ENCODE measurements around the gene MORN4. TPM values are rescaled to one million over a fixed set of nuclear protein-coding genes. Genes with fewer than 3 reads are reported as not detected.
"Not testable (repeated sequence)": the region's sequence is repeated elsewhere in the genome, so short reads cannot be mapped to it uniquely, and the experiment has no call there.

MORN4 gene
- total RNA-seq, 1 experiment from 2014 or later = 14.5 TPM

DNA sequence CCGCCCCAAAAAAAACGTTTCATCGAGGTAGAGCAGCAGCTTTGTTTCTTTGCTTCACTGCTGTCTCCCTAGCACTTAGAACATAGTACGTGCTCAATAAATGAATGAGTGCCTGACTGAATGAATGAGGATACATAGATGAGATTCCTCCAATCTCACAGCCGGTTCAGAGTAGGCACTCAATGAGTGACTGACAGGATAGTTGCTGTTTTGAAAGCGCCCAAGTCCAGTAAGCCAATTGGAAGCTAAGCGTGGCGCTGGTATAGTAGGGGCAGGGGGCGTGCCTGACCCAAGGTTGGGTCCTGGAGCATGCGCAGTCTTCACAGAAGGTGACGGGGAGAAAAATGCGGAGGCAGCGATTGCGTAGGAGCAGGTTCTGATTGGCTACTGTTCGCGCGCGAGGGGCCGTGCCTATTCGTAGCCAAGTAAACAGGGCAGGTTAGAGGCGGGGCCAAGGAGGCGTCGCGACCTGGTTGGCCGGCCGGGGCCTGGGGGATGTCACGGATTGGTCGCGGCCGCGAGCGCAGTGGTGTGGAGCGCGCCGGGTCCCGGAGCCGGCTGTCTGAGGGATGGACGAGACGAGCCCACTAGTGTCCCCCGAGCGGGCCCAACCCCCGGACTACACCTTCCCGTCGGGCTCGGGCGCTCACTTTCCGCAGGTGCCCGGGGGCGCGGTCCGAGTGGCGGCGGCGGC, 7.0 kb upstream of the MORN4 start, which contains the start of gene PI4K2A:
TSS of gene PI4K2A (plus strand) at position 498 of the 694 bp plus-strand sequence. CDS start at position 570, 72 bp downstream.
- peak; percentile 99 for DNase-seq (ENCODE audit: unreplicated experiment)
- H3K27ac Mint-ChIP-seq (ENCODE audit: low read depth, unreplicated experiment) = peak within 1 kb of the TSS; percentile 10
- CTCF ChIA-PET = interaction anchor here (1.3 kb wide), 1 partner anchor 176 kb away, joined by 4 read pairs; no protein-coding TSS in a partner anchor
- no peaks in the 10 kb centered on the region for H3K27me3 Mint-ChIP-seq (ENCODE audit: insufficient read depth, unreplicated experiment)
- no peaks in the 10 kb centered on the region for H3K9me3 Mint-ChIP-seq (ENCODE audit: unreplicated experiment)
- TF ChIP-seq, protein P1, sequence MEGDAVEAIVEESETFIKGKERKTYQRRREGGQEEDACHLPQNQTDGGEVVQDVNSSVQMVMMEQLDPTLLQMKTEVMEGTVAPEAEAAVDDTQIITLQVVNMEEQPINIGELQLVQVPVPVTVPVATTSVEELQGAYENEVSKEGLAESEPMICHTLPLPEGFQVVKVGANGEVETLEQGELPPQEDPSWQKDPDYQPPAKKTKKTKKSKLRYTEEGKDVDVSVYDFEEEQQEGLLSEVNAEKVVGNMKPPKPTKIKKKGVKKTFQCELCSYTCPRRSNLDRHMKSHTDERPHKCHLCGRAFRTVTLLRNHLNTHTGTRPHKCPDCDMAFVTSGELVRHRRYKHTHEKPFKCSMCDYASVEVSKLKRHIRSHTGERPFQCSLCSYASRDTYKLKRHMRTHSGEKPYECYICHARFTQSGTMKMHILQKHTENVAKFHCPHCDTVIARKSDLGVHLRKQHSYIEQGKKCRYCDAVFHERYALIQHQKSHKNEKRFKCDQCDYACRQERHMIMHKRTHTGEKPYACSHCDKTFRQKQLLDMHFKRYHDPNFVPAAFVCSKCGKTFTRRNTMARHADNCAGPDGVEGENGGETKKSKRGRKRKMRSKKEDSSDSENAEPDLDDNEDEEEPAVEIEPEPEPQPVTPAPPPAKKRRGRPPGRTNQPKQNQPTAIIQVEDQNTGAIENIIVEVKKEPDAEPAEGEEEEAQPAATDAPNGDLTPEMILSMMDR (IDR thresholded peaks at IDR 0.05; ENCODE audit: unreplicated experiment) = no peak
- H3K4me1 Mint-ChIP-seq (ENCODE audit: insufficient read depth, unreplicated experiment) = peaks cover 15% of the 10 kb centered on the region
- H3K4me3 Mint-ChIP-seq (ENCODE audit: unreplicated experiment) = peak within 1 kb of the TSS; percentile 87
- POLR2A ChIA-PET = interaction anchor here (0.6 to 3.9 kb wide), 35 partner anchors 9 to 349 kb away, joined by 3 to 57 read pairs (median 4); partner anchors contain the start of genes ANKRD2, AVPI1, MARVELD1 and ZFYVE27
- BruUV-seq (replicated peaks) = no TSS peak
- intact Hi-C loops (cut with micrococcal nuclease) = loop anchor here (5.0 kb wide), 1 partner anchor 47 kb away; the partner anchor contains the start of gene AVPI1
- H3K36me3 Mint-ChIP-seq (ENCODE audit: insufficient read depth, unreplicated experiment) = peaks cover 15% of the 10 kb centered on the region

DNA sequence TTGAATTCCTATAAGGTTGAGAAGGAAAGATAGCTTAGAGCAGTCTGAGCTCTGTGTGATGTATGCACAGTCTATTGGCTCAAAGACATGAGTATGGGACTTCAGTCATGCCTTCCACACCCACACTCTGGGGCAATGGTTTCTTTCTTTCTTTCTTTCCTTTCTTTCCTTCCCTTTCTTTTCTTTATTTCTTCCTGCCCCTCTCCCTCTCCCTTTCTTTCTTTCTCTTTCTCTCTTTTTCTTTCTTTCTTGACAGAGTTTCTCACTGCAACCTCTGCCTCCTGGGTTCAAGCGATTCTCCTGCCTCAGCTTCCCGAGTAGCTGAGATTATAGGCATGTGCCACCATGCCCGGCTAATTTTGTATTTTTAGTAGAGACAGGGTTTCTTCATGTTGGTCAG, 5.8 kb upstream of the MORN4 start:
- POLR2A ChIA-PET = interaction anchor here (0.7 to 2.1 kb wide), 7 partner anchors 10 to 48 kb away, joined by 3 to 10 read pairs (median 5); partner anchors contain the start of gene AVPI1
- CTCF ChIA-PET; BruUV-seq (replicated peaks); DNase-seq (ENCODE audit: unreplicated experiment); intact Hi-C loops (cut with micrococcal nuclease); H3K27ac Mint-ChIP-seq (ENCODE audit: low read depth, unreplicated experiment); H3K4me3 Mint-ChIP-seq (ENCODE audit: unreplicated experiment); H3K9me3 Mint-ChIP-seq (ENCODE audit: unreplicated experiment); H3K27me3 Mint-ChIP-seq (ENCODE audit: insufficient read depth, unreplicated experiment); H3K36me3 Mint-ChIP-seq (ENCODE audit: insufficient read depth, unreplicated experiment): not testable (repeated sequence)
- H3K4me1 Mint-ChIP-seq (ENCODE audit: insufficient read depth, unreplicated experiment) = peaks cover 15% of the 10 kb centered on the region

DNA sequence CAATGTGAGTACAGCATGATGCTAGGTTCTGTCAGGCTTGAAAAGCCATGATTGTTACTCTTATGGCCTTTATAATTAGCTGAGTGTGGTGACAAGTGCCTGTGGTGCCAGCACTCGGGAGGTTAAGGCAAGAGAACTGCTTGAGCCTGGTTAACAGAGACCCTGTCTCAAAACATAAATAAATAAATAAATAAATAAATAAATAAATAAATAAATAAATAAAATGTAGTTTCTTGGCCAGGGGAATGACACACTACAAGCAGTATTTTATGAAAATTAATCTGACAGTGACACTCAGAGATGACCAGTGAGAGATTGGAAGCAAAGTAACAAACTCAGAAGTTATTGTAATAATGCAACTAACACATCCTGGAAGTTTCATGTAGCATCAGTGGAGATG, 2.3 kb upstream of the MORN4 start:
- intact Hi-C loops (cut with micrococcal nuclease) = no loop called here
- TF ChIP-seq, protein P1 (IDR thresholded peaks at IDR 0.05; ENCODE audit: unreplicated experiment) = no peak
- Mint-ChIP-seq H3K4me1 (ENCODE audit: insufficient read depth, unreplicated experiment) (peaks cover 4% of the 10 kb centered on the region), H3K36me3 (ENCODE audit: insufficient read depth, unreplicated experiment) (no peaks in the 10 kb centered on the region), H3K4me3 (ENCODE audit: unreplicated experiment) (no peak overlapping the region), H3K27me3 (ENCODE audit: insufficient read depth, unreplicated experiment) (no peaks in the 10 kb centered on the region), H3K9me3 (ENCODE audit: unreplicated experiment) (no peaks in the 10 kb centered on the region), H3K27ac (ENCODE audit: low read depth, unreplicated experiment) (no peak overlapping the region)
- ChIA-PET CTCF (interaction anchor here (1.0 kb wide), 1 partner anchor 9 kb away, joined by 3 read pairs; no protein-coding TSS in a partner anchor), POLR2A (interaction anchor here (0.7 kb wide), 1 partner anchor 28 kb away, joined by 3 read pairs; no protein-coding TSS in a partner anchor)
- no peak for DNase-seq (ENCODE audit: unreplicated experiment)
- no TSS peak for BruUV-seq (replicated peaks)

DNA sequence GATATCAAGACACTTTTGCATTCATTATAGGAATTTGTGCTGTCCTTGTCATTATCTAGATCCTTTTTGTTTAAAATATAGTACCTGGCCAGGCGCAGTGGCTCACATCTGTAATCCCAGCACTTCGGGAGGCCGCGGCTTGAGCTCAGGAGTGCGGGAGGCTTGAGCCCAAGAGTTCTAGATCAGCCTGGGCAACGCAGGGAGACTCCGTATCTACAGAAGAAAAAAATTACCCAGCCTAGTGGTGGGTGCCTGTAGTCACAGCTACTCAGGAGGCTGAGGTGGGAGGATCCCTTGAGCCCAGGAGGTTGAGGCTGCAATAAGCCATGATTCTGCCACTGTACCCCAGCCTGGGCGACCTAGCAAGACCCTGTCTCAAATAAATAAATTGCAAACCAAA, 621 bp upstream of the MORN4 start:
- intact Hi-C loops (cut with micrococcal nuclease) = no loop called here
- no TSS peak for BruUV-seq (replicated peaks)
- peaks cover 4% of the 10 kb centered on the region for H3K4me1 Mint-ChIP-seq (ENCODE audit: insufficient read depth, unreplicated experiment)
- DNase-seq (ENCODE audit: unreplicated experiment) = peak; percentile 29
- POLR2A ChIA-PET = interaction anchor here (0.6 to 1.6 kb wide), 8 partner anchors 13 to 878 kb away, joined by 3 to 5 read pairs (median 3); no protein-coding TSS in a partner anchor
- H3K27me3 Mint-ChIP-seq (ENCODE audit: insufficient read depth, unreplicated experiment) = no peaks in the 10 kb centered on the region
- TF ChIP-seq, protein P1 (IDR thresholded peaks at IDR 0.05; ENCODE audit: unreplicated experiment) = peak; percentile 18
- H3K4me3 Mint-ChIP-seq (ENCODE audit: unreplicated experiment) = peak overlapping the region; percentile 84
- CTCF ChIA-PET = no interaction called here
- no peaks in the 10 kb centered on the region for H3K36me3 Mint-ChIP-seq (ENCODE audit: insufficient read depth, unreplicated experiment)
- no peaks in the 10 kb centered on the region for H3K9me3 Mint-ChIP-seq (ENCODE audit: unreplicated experiment)
- H3K27ac Mint-ChIP-seq (ENCODE audit: low read depth, unreplicated experiment) = peak overlapping the region; percentile 93
